Measurements from ENCODE around the gene SP140L. TPM values are rescaled to one million over a fixed set of nuclear protein-coding genes. Genes with fewer than 3 reads are reported as not detected.

The SP140L gene
- total and polyA plus RNA-seq, 10 of the 15 experiments (the other 5 are each of a cell fraction or from before 2014, with no cell fraction given), result 4.7 to 28.6 (median 15.0) TPM

GRCh38 chr2:230328155-230328458, 1.1 kb downstream of the SP140L start:
- ATAC-seq, result no peak
- DNase-seq (ENCODE audit: low read depth, low spot score), result no peak
- no peaks in the 10 kb centered on the region for H4K20me1 ChIP-seq (ENCODE audit: control insufficient read depth, insufficient read depth)
- in situ Hi-C loops (cut with MboI), result no loop called here
- no peaks in the 10 kb centered on the region for H3K36me3 ChIP-seq (ENCODE audit: control insufficient read depth in 2 of 2, insufficient read depth in 2 of 2, low read length in 1 of 2)
- H3K27me3 ChIP-seq (replicated peaks in 1 of 2; ENCODE audit: control insufficient read depth in 2 of 2, insufficient read depth in 2 of 2, low read length in 1 of 2), result no peaks in the 10 kb centered on the region
- TF ChIP-seq, protein P1, sequence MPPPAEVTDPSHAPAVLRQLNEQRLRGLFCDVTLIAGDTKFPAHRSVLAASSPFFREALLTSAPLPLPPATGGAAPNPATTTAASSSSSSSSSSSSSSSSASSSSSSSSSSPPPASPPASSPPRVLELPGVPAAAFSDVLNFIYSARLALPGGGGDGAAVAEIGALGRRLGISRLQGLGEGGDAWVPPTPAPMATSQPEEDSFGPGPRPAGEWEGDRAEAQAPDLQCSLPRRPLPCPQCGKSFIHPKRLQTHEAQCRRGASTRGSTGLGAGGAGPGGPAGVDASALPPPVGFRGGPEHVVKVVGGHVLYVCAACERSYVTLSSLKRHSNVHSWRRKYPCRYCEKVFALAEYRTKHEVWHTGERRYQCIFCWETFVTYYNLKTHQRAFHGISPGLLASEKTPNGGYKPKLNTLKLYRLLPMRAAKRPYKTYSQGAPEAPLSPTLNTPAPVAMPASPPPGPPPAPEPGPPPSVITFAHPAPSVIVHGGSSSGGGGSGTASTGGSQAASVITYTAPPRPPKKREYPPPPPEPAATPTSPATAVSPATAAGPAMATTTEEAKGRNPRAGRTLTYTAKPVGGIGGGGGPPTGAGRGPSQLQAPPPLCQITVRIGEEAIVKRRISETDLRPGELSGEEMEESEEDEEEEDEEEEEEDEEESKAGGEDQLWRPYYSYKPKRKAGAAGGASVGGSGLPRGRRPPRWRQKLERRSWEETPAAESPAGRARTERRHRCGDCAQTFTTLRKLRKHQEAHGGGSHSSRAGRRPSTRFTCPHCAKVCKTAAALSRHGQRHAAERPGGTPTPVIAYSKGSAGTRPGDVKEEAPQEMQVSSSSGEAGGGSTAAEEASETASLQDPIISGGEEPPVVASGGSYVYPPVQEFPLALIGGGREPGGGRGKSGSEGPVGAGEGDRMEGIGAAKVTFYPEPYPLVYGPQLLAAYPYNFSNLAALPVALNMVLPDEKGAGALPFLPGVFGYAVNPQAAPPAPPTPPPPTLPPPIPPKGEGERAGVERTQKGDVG (CRISPR knock-in tag; IDR thresholded peaks at IDR 0.05), result no peak
- TF ChIP-seq MLLT1 (IDR thresholded peaks at IDR 0.05), result peak; percentile 96
- BruUV-seq (replicated peaks), result no TSS peak
- POLR2A ChIA-PET, result interaction anchor here (1.0 to 2.4 kb wide), 5 partner anchors 21 to 126 kb away, joined by 3 to 7 read pairs (median 5); partner anchors contain the start of gene SP100
- no peaks in the 10 kb centered on the region; the same call in 1 of the 3 replicates for H3K9me3 ChIP-seq (replicated peaks; ENCODE audit: control insufficient read depth, insufficient read depth, low read length)
- H3K4me1 ChIP-seq (ENCODE audit: control insufficient read depth, insufficient read depth, low read length), result no peaks in the 10 kb centered on the region
- peak overlapping the region; percentile 96 for H3K27ac ChIP-seq (ENCODE audit: control insufficient read depth, insufficient read depth)
- no peak overlapping the region for H2AFZ ChIP-seq (ENCODE audit: control insufficient read depth, low read depth, low read length)
- peak overlapping the region; percentile 96 for H3K4me2 ChIP-seq (ENCODE audit: control insufficient read depth, insufficient read depth)
- peak overlapping the region; percentile 27; the same call in 1 of the 2 replicates for H3K4me3 ChIP-seq
- 80% methylated on average over 8 of the region's 8 CpGs for WGBS (ENCODE audit: insufficient coverage, insufficient replicate concordance, low lambda C conversion rate, missing lambda C conversion rate)
- peaks cover 8% of the 10 kb centered on the region for H3K79me2 ChIP-seq (ENCODE audit: control insufficient read depth, insufficient read depth, low read length)
- H3K9ac ChIP-seq (ENCODE audit: control insufficient read depth, insufficient read depth, low read length), result no peak overlapping the region
- no peak for FAIRE-seq
- intact Hi-C loops (cut with micrococcal nuclease; ENCODE audit: unreplicated experiment), result loop anchor here (5.0 kb wide), 4 partner anchors 89 to 284 kb away; partner anchors contain the start of genes SP100 and SP140
- SMC1A ChIA-PET (ENCODE audit: uncharacterized antibody, unreplicated experiment), result interaction anchor here (1.0 to 4.0 kb wide), 16 partner anchors 10 to 275 kb away, joined by 3 to 23 read pairs (median 5); partner anchors contain the start of genes SP110 and SP140
- CTCF ChIA-PET, result interaction anchor here (0.7 to 2.3 kb wide), 5 partner anchors 10 to 319 kb away, joined by 3 to 8 read pairs (median 3); no protein-coding TSS in a partner anchor
- RAD21 ChIA-PET (ENCODE audit: unreplicated experiment), result interaction anchor here (0.7 to 2.1 kb wide), 10 partner anchors 10 to 274 kb away, joined by 3 to 14 read pairs (median 6); partner anchors contain the start of genes SP100, SP110 and SP140

All from GM12878 (cell line).